GM19438 (cell line): ENCODE measurements around the gene IMPDH1.

Source experiments
- ATAC-seq: cut with Tn5 transposase; IDR thresholded peaks from one replicate; pipeline ENCODE4 v1.9.1; 2021; ENCODE audit warnings: low read depth; ENCODE audit not compliant: unreplicated experiment

IMPDH1 gene

DNA sequence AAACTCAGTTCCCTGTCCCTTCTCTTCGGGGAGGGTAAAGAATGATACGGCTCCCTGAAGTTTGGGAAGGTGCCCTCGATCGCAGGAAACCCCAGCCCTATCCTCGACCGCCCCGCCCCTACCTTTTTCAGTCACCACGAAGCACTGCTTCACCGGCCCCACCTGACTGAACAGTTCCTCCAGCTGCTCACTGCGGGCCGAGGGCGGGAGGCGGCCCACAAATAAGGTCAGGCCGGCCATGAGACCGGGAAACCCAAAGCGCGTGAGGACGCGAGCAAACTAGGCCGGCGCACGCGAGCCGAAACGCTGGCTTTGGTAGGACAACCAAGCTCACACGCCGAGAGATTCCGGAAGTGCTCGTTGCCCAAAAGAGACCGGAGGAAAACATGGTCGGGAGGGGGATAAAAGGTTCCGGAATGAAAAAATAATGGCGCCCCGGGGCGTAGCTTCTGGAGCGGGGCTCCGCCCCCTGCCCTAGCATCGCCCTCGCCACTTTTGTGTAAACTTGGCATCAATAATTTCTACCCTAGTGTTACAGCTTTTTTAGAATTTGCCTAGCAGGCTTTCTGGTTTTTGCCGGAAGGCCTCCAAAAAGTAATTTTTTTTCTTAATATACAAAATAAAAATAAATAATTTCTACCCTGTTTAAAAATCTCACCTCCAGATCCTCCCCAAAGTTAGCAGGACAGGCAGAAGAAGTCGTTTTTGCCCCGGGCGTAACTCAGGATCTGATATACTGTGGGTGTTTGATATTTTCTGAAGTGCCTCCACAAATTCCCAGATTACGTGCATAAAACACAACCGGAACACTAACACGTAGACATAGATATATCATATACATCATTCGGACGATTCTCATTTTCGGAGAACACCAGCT lies 66.0 kb downstream of the IMPDH1 start, which contains the start of gene RBM28:
RBM28 (minus strand) TSS at position 355 of the 877 bp plus-strand sequence; CDS start at position 240, 115 bp downstream.
- ATAC-seq, result peak; percentile 94
